Astrocyte of the hippocampus (primary cell): Measurements from ENCODE around the gene DDAH1.
"Not testable (repeated sequence)": the region's sequence is repeated elsewhere in the genome, so short reads cannot be mapped to it uniquely, and the experiment has no call there.

ENCODE experiments used
- DNase-seq: peaks from one replicate; pipeline ENCODE4 v3.0.0; 2011; ENCODE audit warnings: low read depth, low spot score

DDAH1 gene

GRCh38 chr1:85465099-85465785, at the start of gene DDAH1:
Gene DDAH1 (minus strand): TSS chr1:85465159. CDS start chr1:85465045, 114 bp downstream.
- DNase-seq: peak; percentile 91

- not testable (repeated sequence) for DNase-seq
Observed at GRCh38 chr1:85513998-85514397, 49.0 kb upstream of the DDAH1 start.

DNA sequence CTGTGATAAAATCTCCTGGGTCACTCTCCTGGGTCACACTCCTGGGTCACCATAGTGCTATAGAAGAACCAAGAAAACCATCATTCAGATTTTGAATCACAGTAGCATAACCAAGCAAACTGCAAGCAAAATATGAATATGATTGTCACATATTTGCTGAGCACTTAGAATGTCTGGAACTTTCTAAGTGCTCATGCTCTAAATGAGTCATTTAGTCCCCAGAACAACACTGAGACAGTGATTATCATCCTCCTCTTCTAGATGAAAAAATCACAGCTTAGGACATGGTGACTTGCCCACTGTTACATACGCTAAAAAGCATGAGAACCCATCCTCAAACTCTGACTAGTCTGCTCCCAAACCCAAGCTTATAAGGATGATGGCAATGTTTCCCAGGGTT, 39.5 kb upstream of the DDAH1 start:
- peak; percentile 17 for DNase-seq

- DNase-seq: peak; percentile 56
Observed at GRCh38 chr1:85502625-85503083, 37.7 kb upstream of the DDAH1 start.

GRCh38 chr1:85502171-85502570, 37.2 kb upstream of the DDAH1 start:
- DNase-seq: no peak

GRCh38 chr1:85501355-85501898, 36.5 kb upstream of the DDAH1 start:
- no peak for DNase-seq

DNA sequence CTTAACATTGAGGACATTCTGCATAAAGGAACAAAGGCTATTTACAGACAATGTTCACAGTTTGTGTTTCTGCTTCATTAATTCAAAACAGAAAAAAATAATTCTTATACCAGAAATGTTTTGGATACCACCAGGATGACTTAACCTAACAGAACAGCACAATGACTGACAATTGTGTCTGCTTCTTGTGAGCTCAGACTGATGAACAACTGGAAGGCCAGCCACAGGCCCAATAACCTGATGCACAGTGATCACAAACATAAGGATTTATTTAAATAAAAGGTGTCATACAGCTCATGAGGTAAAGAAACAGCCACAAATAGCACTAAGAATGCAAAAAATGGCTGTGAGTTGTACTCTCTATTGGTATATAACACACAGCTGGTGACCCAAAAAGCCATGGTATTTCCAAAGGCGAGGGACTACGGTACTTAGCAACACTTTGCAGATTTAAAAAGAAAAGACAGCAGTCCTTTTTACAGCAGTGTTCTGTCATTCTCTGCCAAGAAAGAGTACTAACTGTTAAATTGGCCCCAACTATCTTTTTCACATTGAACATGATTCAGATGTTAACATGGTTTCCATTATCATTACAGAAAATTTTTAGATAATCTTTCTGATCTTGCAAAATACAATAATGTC, 32.1 kb upstream of the DDAH1 start:
- peak; percentile 38 for DNase-seq

- peak; percentile 74 for DNase-seq
Observed at GRCh38 chr1:85495556-85495955, 30.6 kb upstream of the DDAH1 start.

DNA sequence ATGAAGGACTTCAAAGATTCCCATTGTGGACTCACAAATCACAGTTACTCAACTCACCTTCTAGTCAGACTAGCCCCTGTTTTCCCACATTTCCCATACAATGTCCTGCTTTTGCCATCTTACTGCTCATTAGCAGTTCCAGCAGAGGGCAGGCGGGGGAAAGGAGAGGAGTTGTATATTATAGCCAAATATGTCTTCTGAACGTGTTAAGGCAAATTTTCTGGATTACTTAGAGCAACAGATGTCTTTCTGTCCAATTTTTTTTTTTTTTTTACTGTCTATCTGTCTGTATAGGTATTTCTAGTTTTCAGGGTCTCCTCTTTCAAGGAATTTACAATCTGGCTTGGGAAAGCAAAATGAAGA, 29.9 kb upstream of the DDAH1 start:
- peak; percentile 29 for DNase-seq

- DNase-seq: no peak
Observed at GRCh38 chr1:85494074-85494903, 29.3 kb upstream of the DDAH1 start.

GRCh38 chr1:85490270-85490985, 25.5 kb upstream of the DDAH1 start:
- DNase-seq: no peak

- DNase-seq: no peak
Observed at GRCh38 chr1:85488126-85488525, 23.2 kb upstream of the DDAH1 start.

- no peak for DNase-seq
Observed at GRCh38 chr1:85485516-85485915, 20.6 kb upstream of the DDAH1 start.

- DNase-seq: no peak
Observed at GRCh38 chr1:85484716-85485115, 19.8 kb upstream of the DDAH1 start.

DNA sequence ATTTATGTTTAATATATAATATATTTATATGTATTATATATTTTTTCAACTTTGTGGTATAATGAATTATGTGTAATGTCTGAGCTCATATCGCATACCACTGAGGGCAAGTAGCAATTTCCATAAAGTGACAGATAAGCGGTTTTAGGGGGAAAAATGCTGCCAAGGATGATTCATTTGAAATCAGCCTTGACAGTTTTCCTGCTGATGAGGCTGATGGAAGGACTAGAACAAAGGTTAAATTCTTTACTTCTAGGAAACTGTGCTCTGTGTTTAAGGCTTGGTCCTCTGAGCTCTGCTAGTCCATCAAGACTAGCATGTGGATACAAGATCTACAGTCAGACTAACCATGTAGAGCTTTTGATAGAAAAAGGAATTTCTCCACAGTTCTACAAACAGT, 19.3 kb upstream of the DDAH1 start:
- DNase-seq: no peak

- DNase-seq: no peak
Observed at GRCh38 chr1:85481688-85482087, 16.7 kb upstream of the DDAH1 start.

GRCh38 chr1:85480566-85480965, 15.6 kb upstream of the DDAH1 start:
- no peak for DNase-seq

DNA sequence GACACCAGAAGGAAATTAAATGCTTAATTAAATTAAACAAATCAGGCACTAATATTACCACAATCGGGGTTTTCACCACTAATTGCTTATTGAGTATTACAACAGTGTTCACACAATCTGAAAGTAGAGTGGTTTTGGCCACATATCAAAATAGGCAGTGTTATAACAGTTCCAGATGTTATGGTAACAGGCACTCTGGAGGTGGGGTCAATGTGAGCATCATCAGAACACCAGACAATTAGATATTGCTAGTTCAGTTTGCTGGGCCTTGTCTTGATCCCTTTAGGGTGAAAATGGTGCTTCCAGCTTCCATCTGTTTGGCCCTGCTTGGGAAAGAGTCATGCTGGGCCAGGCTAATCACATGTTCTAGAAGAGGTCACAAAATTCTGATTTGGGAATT, 14.5 kb upstream of the DDAH1 start:
- no peak for DNase-seq

GRCh38 chr1:85478366-85478765, 13.4 kb upstream of the DDAH1 start:
- no peak for DNase-seq

DNA sequence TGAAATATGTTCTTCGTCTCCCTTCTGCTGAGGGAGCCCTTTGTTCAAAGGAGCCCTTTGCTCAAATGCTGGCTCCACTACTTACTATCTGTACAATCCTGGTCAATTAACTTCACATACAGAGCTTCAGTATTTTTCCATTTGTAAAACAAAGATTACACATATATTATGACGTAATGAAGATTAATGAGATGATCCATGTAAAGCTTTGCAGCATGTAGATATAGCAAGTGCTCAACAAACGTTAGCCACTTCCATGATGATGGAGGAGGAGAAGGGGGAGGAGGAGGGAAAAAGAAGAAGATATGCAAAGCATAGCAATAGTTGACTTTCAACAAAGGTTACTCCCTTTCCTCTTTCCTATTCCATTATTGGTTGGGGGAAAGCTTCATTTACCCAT, 10.1 kb upstream of the DDAH1 start:
- no peak for DNase-seq

DNA sequence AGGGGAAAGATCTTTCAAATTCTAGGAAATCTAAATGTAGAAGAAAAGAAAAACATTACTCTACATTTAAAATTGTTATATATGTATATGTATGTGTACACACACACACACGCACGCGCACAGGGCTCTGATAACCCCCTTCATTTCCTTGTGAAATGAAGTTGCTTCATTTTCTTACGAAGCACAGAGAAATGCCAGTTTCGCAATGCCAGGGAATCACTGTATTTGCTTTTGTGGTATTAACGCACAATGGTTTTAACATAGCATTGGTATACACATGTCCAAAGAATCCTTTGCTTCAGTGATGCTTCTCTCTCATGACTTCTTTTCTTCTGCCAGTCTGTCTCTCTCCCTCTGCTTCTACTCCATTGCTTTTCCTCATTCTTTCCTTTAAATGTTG, 8.4 kb upstream of the DDAH1 start:
- DNase-seq: no peak

DNA sequence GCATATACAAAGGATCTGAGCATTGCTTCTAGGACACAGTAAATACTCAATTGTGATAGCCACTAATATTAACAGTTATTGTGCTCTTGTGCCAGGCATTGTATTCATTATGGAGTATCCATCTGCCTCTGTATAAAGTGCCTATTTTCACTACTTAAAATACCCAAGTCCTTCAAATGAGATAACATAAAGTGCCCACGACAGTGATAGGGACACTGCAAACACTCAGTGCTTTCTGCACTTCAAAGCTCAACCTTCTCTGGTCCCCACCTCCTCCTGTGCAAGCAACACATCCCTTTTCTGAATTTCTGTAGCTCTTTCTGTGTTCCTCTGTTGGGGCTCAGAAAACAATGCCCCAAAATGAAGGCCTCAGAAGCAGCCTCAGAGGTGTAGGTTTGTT, 6.6 kb upstream of the DDAH1 start:
- no peak for DNase-seq
